GM19463 (cell line): ENCODE data around the gene PCDH10.

ENCODE experiments used
- ATAC-seq: cut with Tn5 transposase; IDR thresholded peaks from one replicate; pipeline ENCODE4 v1.9.1; 2021; ENCODE audit warnings: mild to moderate bottlenecking, moderate library complexity; ENCODE audit not compliant: unreplicated experiment

Gene PCDH10

DNA sequence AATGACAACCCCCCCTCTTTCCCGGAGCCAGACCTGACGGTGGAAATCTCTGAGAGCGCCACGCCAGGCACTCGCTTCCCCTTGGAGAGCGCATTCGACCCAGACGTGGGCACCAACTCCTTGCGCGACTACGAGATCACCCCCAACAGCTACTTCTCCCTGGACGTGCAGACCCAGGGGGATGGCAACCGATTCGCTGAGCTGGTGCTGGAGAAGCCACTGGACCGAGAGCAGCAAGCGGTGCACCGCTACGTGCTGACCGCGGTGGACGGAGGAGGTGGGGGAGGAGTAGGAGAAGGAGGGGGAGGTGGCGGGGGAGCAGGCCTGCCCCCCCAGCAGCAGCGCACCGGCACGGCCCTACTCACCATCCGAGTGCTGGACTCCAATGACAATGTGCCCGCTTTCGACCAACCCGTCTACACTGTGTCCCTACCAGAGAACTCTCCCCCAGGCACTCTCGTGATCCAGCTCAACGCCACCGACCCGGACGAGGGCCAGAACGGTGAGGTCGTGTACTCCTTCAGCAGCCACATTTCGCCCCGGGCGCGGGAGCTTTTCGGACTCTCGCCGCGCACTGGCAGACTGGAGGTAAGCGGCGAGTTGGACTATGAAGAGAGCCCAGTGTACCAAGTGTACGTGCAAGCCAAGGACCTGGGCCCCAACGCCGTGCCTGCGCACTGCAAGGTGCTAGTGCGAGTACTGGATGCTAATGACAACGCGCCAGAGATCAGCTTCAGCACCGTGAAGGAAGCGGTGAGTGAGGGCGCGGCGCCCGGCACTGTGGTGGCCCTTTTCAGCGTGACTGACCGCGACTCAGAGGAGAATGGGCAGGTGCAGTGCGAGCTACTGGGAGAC is 1.6 kb downstream of the PCDH10 start:
- ATAC-seq = no peak

DNA sequence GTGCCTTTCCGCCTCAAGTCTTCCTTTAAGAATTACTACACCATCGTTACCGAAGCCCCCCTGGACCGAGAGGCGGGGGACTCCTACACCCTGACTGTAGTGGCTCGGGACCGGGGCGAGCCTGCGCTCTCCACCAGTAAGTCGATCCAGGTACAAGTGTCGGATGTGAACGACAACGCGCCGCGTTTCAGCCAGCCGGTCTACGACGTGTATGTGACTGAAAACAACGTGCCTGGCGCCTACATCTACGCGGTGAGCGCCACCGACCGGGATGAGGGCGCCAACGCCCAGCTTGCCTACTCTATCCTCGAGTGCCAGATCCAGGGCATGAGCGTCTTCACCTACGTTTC is 2.2 kb downstream of the PCDH10 start:
- ATAC-seq = no peak

DNA sequence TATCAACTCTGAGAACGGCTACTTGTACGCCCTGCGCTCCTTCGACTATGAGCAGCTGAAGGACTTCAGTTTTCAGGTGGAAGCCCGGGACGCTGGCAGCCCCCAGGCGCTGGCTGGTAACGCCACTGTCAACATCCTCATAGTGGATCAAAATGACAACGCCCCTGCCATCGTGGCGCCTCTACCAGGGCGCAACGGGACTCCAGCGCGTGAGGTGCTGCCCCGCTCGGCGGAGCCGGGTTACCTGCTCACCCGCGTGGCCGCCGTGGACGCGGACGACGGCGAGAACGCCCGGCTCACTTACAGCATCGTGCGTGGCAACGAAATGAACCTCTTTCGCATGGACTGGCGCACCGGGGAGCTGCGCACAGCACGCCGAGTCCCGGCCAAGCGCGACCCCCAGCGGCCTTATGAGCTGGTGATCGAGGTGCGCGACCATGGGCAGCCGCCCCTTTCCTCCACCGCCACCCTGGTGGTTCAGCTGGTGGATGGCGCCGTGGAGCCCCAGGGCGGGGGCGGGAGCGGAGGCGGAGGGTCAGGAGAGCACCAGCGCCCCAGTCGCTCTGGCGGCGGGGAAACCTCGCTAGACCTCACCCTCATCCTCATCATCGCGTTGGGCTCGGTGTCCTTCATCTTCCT is 2.7 kb downstream of the PCDH10 start:
- no peak for ATAC-seq

DNA sequence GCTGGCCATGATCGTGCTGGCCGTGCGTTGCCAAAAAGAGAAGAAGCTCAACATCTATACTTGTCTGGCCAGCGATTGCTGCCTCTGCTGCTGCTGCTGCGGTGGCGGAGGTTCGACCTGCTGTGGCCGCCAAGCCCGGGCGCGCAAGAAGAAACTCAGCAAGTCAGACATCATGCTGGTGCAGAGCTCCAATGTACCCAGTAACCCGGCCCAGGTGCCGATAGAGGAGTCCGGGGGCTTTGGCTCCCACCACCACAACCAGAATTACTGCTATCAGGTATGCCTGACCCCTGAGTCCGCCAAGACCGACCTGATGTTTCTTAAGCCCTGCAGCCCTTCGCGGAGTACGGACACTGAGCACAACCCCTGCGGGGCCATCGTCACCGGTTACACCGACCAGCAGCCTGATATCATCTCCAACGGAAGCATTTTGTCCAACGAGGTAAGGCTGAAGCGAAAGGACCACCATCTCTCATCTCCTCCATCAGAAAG is 3.3 kb downstream of the PCDH10 start:
- ATAC-seq = no peak

DNA sequence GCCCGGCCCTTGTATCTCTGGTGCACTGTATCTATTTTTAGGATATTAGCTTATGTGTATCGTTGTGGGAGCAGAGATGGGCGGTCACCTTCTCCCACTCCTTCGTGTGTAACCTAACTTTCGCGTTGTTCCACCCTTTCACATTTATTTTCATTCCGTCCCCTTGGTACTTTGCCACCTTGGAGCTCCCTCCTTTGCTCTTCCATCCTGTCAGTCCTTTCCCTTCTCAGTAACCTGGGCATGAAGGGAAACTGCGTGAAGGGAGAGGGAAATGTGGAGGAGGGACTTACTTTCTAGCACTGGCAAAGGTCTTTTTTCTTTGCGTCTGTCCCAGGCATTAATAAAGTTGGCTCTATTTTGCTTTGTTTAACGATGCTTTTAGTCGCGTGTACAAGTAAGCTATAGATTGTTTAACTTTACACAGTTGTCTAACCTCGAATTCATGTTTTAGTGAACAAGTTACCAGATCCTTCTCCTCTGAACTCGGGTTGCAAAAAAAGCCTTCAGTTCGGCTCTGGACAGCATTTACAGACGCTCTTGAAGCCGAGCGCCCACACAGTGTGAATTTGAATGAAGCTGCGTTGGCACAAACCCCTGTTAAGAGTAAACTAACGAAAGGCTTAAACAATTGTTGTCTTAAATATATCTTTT is 3.9 kb downstream of the PCDH10 start:
- ATAC-seq = no peak

DNA sequence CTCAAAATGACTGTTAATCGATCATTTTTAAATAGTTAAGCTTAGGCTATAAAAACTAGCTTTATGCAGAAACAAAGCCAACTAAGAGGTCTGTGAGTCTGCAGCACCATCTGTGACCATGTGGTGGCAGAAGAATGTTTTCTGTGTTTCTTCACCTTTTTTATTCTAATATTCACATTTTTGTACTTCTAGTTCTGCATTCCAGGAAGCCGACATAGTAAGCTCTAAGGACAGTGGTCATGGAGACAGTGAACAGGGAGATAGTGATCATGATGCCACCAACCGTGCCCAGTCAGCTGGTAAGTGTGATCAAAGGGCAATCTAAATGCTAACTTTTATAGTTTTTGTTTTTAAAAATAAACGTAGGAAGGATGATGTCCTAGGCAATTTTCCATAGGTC is 5.6 kb downstream of the PCDH10 start:
- no peak for ATAC-seq

DNA sequence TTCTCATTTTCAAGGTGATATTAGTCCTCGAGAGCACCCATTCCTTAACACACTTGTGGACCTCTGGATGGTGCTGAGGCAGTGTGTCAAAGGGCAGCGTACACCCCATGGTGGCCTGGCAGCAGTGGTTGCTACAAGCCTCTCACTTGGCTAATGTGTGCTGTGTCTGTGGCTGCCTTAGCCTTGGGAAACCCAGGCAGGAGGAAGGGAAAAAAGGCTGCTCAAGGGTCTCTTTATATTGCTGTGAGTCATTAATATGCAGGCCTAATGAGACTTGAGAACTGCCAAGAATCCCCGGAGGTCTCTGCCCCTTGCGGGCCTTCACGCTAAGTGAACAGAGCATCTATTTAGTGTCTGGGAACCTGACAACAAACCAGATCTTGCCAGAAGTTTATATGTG is 7.0 kb downstream of the PCDH10 start:
- no peak for ATAC-seq

DNA sequence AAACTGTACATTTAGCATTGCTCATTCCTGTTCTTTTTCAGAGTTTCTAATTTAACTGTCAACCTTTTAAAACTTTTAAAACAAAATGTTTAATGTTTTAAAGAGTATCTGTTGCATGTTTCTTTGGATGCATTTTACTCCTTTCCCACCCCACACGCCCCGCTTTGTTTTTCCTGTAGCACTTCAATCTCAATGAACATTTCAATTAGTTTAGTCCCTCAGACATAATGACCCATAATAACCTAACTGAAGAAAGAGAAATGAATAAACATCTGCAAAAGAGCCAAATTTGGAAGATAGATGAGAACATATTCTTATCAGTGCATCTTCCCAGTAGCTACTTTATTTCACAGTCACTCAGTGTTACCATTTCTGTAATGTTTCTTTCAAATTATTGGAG is 7.5 kb downstream of the PCDH10 start:
- no peak for ATAC-seq

DNA sequence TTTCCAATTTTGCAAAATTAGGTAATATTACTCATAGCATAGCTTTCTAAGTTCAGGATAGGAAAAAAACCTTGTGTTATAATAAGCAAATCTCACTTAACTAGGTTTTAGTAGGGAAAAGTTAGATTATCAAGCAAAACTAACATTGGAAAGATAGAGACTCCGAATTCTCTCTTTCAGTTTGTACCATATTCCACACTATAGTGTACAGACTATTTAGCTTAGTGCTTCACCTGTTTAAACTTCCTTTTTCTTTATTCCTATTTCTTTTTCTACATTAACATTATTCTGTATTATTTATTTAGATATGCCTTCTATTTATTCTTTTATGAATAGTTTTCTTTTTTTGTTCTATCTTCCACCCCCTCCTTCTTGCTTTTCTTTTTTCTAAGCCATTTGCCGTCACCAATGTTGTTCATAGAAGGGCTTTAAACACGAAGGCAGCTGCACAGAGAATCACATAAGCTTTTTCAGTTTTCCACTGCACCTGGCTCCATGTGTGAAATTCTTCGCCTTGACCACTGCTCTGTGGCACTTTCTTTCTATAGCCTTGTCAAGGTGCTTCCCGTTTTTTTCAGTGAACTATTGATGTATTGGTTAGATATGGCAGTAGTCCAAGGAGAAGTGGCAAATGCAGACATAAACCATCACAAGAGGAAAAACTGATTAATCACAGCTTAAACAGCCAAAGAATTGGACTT is 8.5 kb downstream of the PCDH10 start:
- no peak for ATAC-seq

DNA sequence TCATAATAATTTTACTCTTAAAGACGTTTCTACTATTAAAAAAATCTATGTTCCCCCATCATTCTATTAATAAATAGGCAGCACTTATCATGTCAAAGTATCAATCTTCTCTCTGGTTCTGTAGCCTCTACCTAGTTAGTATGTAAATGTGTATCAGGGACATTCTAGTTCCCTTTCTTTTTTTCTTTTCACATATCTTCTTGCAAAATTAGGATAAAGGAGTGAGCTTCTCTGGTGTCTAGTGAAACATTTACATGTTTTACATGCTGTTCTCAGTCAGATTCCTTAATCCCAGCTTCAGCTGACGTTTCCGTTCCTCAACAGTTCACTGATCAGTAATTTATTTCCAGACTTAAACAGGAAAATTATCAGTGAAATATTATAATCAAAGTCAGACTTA is 11.8 kb downstream of the PCDH10 start:
- ATAC-seq = no peak

DNA sequence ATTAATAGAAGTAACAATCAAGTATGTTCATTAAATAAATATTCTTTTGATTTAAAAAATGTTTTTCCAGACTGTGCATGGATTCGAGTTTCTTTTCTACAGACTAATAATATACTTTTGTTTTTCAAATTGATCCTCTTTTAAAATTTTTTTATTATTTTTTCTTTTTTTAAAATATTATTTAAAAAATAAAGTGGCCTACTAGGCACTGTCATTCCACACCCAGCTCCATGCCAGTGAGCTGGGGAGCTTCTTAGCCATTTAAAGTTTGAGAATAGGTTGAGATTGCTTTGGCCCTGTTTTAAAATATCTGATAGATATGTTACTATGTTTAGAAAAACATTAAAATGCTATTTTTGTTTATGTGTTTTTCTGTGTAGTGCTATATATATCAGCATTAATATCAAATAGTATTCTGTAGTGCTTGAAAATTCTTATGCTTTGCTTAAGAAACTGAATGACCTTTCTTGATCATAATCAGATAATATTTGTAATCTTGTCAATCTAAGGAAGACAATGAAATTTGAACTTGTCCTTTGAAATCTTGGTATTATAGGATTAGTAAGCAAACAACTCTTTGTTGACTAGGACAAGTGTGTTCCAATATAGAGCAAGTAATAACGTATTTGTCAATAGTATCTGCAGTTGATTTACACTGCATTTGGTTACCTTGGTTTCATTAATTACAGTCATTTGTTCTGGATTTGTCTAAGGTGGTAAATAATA is 12.6 kb downstream of the PCDH10 start:
- ATAC-seq = no peak

DNA sequence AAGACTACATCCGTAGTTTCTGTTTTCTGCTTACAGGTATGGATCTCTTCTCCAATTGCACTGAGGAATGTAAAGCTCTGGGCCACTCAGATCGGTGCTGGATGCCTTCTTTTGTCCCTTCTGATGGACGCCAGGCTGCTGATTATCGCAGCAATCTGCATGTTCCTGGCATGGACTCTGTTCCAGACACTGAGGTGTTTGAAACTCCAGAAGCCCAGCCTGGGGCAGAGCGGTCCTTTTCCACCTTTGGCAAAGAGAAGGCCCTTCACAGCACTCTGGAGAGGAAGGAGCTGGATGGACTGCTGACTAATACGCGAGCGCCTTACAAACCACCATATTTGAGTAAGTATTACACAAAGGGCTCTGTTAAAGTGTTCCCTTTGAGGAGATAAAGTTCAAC is 13.8 kb downstream of the PCDH10 start:
- ATAC-seq = no peak

DNA sequence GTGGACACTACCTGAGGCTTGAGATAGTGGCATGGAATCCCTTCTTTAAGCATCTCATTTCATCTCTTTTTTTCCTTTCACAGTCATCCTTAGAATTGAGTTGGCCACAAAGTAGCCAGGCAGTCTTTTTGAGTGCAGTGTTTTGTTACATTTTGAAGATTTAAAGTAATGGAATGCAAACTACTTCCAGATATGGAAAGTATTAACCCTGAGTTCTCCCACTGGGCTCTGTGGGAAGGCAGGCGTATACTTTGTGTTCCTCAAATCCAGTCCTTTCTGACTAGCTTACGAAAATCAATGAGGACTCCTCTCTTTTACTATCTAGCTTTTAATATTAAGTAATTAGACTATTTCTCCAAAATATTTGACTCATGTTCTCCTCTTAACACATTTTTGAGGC is 29.9 kb downstream of the PCDH10 start:
- ATAC-seq = no peak

DNA sequence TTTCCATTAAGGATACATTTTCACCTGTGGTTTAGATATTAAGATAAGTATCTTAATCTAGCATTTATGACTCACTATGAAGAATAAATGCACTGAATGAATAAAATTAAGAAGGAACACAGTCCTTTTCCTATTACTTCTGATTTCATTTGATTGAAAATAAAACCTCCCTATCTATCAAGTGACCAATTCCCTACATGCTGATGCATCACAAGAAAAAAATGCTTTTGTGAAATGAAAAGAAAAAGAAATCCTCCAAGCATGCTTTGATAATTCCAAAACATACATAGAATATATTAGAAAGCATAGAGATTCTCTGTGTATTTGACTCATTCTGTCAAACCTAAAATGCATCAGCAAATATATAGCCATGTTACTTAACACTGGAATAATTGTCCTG is 37.1 kb downstream of the PCDH10 start:
- no peak for ATAC-seq

DNA sequence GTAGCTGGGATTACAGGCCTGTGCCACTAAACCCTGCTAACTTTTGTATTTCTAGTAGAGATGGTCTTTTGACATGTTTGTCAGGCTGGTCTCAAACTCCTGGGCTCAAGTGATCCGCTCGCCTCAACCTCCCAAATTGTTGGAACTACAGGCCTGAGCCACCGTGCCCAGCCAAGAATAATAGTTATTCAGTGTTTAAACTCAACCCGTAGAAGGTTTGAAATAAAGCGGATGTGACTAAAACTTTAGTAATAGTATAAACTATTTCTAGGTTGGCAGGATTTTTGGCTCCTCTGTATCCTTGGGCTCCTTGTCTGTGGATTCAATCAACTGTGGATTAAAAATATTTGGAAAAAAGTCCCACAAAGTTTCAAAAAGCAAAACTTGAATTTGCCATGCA is 37.8 kb downstream of the PCDH10 start:
- no peak for ATAC-seq

DNA sequence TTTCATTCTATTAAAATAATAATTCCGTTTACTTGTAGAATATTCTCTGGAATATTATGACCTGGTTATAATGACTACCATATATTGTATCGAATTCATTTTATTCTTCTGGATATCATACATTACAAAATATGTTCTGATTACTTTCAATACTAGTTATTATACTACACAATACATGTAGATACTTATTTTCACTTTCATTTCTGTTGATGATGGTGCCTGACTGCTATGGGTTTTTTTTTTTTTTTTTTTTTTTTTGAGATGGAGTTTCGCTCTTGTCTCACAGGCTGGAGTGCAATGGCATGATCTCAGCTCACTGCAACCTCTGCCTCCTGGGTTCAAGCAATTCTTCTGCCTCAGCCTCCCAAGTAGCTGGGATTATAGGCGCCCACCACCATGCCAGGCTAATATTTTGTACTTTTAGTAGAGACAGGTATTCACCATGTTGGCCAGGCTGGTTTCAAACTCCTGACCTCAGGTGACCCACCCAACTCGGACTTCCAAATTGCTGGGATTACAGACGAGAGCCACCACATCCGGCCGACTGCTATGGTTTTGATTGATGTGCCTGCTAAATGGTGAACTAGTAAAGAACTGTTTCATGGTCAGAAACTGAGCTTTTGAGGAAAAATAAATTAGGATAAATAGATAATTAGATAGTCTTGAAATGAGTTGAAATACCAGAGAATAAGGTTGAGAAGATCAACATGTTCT is 39.5 kb downstream of the PCDH10 start:
- no peak for ATAC-seq

DNA sequence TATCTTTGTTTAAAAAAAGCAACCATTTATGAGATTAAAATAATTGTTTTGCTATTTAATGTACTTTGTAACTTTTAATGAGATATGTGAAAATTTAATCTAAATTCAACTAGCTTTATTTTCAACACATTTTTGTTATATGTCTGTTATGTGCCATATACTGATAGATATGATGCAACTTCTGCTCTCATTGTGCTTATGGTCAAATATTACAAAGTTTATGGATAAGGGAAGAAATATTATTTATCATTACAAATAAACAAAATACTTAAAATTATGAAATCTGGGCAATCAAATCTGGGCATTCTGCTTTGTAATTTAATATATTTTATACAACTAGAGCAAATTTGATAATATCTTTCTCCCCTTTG is 40.0 kb downstream of the PCDH10 start:
- no peak for ATAC-seq

DNA sequence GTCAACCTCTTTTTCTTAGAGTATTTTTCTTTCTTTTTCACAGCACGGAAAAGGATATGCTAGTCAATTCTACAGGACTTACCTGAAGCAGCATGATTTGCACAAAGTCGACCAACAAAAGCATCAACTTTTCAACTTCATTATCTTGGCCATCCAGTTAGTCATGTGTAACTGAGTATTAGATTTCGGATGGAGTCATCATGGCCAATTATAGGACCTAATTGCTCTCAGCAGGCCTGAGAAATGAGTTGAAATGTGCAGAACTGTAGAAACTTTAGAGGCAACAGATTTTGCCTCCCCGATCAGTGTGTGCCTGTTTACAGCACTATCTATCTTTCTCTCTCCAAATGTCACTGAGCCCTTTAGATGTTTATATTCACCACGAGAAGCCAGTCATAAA is 41.0 kb downstream of the PCDH10 start:
- no peak for ATAC-seq

DNA sequence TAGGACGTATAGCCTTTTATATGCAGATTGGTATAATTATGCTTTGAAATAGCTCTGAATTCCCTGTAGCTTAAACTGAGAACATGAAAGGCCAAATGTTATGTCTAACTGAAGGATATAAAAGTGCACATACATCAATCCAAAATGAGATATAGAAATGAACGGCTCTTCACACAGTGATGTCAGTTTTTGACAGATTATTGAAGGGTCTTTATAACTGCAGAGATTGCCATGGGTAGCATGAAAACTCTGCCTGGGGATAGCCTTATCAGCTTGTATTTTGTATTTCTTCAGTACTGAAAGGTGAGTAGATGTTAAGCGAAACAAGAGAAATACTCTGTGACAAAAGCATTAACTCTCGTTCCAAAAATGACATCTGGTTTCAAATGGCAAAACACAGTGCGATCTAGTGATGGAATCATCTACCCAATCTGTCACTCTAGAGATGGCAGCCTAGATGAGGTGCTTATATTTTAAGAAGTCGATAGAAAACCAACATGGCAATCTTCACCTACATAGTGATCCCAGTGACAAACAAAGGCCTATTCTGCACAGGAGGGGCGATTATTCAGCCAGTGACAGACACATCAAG is 59.7 kb downstream of the PCDH10 start:
- ATAC-seq = no peak

DNA sequence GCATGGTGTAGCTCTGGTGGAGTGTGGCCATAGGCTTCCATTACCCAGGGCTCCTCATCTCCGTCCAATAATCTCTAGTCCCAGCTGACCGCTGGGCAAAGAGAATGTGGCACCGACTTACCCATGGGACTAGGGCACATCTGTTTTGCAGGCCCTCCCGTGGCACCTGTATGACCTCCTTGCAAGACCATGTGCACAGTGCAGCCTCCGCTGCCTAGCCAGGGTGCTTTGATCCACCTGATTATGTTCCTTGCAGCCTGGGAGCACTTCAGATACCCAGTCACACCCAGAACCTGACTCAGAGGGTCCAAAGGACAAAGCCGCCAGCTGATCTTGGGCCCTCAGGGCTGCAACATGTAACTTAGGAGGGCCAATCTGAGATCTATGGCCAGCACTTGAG is 84.8 kb downstream of the PCDH10 start:
- ATAC-seq = no peak
